ENCODE results near the gene LIPF.
"Not testable (repeated sequence)": the region's sequence is repeated elsewhere in the genome, so short reads cannot be mapped to it uniquely, and the experiment has no call there.

Gene LIPF, protein sequence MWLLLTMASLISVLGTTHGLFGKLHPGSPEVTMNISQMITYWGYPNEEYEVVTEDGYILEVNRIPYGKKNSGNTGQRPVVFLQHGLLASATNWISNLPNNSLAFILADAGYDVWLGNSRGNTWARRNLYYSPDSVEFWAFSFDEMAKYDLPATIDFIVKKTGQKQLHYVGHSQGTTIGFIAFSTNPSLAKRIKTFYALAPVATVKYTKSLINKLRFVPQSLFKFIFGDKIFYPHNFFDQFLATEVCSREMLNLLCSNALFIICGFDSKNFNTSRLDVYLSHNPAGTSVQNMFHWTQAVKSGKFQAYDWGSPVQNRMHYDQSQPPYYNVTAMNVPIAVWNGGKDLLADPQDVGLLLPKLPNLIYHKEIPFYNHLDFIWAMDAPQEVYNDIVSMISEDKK

DNA sequence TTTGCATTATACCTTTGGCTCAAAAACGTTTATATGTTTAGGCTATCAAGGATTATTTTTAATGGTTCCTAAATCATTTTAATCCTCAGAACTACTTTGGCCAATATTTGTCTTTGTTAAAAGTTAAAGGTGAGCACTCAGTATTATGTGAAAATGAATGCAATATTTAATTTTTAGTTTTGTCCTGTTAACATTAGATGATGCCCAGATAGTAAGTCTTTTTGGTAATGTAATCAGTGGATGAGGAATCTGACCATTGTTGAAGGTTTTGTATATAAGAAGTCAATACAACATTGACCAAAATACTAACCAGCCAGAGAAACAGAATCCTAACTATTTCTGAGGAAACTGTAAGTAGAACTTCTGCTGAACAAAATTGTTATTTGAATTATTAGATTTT is at the start of gene LIPF:
TSS of gene LIPF (plus strand) at position 301 of the 400 bp plus-strand sequence. CDS start 2,856 bp downstream, outside the sequence.
- DNase-seq, result no peak

DNA sequence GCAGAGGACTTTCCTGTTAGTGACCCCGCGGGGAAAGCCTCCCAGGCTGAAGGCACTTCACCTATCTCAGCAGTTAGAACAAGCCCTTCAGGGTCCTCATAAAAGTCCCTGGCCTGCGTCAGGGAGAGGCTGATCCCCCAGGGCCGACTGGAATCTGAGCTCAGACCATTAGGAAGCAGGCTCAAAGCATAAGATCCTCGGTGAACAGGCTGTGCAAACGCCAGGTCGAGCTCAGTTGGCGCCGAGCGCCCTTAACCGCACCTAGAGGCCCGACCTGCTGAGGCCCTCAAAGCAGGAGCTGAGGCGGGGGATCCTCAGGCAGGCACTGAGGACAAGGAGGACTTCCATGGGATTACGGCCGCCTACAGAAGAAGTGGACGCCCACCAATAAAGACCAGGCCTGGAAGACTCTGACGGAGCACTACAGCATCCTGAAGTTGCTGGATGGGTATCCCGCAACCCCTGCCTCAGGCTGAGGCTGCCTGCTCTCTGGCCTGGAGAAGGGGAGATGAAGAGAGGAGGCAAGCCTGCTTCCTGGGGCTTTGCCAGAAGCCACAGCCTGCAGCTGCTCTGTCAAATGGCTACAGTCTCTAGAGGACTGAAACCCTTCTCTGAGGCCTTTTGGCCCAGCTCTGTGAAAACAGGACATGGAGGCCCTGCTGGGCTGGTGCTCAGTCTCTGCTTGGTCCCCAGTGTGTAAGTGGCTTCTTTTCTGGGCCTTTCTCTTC is 47.8 kb upstream of the LIPF start:
- DNase-seq, result no peak

DNA sequence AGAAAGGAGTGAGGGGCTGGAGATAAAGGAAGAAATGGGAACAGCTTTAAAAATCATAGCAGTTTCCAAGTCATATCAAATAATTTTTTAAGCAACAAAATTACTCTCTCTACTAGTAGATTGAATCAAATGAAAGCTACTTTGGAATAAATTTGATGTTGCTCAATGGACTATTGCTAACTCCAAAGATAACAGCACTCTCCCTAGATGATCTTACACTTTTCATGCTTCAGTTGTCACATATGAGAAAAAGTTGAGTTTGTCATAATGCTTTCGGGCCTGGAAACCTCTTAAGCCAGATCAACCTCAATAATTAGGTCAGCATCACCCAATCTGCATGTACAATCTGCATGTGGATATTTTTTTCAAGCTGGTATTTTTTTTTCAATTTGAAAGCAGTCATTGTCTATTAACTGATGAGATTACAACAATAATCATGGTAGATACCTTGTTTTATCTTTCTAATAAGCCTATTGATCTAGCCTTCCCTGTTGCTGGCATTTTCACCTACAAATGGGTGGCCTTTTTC is 46.4 kb upstream of the LIPF start:
- DNase-seq, result no peak

DNA sequence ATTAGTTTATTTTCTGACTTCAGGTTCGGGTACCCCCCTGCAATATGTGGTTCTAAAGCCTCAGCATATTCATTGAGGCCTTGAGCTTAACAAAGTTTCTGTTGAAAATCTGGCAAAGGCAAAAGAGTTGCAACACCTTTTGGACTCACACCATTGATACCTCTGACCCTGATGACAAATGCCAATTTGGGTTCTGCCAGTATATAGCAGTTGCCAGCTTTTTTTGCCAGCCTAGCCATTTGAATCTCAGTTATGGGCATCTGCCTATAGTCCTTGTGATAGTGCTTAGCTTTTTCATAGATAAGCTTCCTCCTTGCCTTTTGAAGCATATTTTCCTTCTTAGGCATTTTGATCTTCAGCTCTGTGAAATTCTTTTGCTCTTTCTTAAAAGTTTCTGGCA is 45.7 kb upstream of the LIPF start:
- DNase-seq, result no peak

DNA sequence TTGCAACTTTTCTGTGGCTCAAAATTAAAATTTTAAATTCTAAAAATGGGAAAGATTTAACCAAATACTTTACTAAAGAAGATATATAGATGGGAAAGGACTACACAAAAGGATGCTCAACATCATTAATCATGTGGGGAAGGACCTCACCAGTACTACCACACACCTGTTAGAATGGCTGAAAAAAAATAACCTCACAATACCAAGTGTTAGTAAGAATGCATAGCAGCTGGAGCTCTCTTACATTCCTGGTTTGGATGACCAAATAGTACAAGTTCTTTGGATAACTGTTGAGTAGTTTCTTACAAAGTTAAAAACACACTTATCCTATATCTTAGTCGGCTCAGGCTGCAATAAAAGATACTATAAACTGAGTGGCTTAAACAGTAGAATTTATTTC is 43.8 kb upstream of the LIPF start:
- DNase-seq, result no peak

DNA sequence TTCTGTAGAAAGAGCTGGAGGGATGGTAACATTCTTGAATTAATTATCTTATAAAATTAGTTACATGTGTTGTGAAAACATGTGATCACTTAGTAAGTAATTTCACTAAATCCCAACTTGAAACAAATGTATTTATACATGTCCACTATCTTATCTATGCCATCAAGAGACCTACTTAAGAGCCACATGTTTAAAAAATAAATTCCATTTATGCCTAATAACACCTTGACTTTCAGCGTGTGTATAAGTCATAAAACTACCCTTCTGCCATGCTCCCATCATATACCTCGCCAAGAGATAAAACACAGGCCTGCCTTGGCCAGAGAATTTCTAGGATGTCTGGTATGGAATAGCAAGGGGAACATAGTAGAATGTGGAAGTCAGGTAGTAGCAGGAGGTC is 40.4 kb upstream of the LIPF start:
- no peak for DNase-seq

DNA sequence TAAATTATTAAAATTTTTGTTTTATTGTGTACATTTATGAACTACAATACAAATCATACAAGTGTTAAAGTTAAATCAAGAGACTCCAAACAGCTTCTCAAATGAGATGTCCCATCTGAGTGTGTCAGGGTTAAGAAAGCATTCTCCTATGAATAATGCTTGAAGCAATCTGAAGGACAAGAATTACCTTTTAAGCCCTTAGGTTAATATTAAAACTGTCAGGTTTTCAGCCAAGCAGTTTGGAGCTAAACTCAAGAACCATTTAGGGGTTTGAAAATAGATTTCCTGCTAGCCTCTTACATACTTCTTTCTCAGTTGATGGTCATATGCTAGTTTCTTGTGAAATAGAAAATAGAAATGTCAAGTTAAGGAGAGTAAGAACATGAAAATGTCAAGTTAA is 39.4 kb upstream of the LIPF start:
- DNase-seq, result no peak

DNA sequence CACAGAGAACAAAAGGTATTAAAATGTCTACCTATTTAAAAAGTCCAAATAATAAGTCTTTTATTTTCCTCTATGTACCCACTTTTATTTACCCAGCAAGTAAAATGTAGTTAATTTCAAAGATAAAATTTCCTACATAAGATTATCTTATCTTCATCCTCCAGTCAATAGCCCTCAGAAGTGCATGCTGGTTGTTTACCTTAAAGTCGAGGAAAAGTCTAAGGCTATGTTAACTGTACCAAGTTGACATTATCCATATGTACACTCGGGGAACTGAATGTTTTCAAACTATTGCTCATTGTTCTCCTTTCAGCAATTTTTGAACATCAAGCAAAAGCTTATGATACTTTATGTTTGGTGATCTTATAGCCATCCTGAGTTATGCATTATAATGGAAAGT is 24.1 kb upstream of the LIPF start:
- DNase-seq, result no peak

DNA sequence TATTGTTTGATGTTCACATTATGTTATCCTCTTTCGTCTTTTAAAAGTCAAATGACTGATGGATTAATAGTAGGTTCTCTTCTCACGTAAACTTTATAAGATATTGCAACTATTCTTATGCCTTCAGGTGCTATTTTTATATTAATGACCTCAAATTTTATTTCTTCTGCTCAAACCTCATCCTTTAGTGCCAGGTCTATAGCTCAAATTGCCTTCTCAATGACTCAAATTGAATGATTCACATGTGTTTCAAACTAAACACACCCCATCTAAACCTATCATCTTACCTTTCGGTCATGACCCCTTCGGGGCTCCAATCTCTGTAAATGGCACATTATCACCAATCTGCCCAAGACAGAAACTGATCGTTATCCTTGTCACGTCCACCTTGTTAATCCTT is 22.0 kb upstream of the LIPF start:
- DNase-seq, result no peak

DNA sequence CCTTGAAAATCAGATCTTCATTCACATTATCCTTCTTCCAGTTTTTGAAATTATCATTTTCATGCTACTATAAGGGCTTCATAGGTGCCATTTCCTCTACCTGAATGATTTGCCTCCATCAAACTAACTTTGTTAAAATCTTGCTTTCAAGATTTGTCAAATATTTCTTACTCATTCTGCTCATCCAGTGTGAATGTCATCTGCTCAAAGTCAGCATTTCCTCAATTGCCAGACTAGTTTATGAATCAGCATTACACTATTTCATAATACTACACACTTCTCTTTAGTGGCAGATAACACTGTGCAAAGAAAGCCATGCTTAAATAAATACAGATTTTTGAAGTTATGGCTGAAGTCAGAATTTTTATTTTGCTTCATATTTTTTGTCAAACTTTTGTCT is 21.3 kb upstream of the LIPF start:
- DNase-seq, result no peak

DNA sequence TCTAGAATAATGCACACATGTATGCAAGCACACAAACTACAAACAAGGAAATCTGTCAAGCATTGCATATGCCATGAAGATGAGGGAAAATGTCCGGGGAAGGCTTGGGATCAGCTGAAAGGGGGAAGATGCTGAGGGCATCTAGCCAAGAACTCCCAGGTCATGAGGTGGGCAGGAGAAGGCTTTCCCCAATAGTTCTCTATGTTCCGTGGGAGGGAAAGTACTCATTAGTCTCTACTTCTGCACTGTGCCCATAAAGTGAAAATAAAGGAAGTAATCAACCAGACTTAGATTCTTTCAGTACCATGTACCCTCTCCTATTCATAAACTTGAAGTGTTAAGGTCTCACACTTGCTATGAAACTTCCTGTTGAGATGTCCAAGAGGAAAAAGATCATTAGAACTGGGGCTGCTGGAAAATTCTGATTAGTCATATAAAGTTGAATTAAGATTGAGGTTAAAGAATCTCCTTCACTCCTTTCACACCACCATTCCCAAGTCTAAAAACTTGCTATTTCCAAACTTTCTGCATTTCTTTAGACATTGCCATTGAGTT is 17.1 kb upstream of the LIPF start:
- no peak for DNase-seq

DNA sequence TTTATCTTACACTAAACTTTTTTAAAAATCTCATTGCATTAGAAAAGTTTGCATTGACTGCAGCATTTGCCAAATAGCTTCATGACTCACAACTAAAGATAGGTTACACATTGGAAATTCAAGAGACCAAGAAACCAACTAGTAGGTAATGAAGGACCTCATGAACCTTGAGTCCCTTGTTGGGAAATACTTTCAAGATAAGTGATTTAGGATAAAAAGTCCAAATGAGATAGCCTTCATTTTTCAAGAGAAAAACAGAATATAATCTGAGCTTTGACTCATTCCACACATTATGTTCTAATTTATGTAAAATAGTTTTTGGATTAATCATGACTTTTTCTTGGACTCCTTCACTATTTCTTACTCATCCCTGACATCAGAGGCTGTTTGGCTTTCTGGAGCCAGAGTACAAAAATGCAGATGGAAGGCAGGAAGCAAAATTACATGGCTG is 13.1 kb upstream of the LIPF start:
- DNase-seq, result no peak

DNA sequence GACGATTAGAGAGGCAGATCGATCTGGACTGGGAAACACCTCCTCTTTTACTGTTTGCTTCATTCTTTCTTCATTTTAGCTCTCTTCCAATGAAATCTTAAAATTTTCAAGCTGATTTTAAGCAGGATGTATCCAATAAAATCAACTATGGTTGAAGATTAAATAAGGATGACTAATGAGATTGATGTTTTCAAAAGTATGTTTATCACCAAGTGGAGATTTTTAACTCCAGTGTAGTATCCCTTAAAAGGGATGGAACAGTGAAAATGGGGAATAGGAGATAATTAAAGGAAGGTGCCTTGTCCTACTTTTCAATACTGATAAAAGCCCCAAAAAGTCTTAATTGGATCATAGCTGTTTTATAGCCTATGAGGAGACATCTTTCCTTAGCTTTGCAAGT is 11.6 kb upstream of the LIPF start:
- DNase-seq, result no peak

DNA sequence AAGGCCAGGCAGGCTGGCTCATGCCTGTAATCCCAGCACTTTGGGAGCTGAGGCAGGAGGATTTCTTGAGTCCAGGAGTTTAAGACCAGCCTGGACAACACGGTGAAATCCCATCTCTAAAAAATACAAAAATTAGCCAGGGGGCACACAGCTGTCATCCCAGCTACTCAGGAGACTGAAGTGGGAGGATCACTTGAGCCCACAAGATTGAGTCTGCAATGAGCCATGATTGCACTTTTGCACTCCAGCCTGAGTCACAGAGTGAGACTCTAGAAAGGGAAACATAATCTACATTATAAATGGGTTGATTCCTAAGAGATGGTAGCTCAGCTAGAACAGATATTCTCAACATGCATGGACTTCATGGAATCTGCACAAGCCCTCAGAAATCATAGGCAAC is 6.3 kb upstream of the LIPF start:
- peak in 1 of 2 experiments; percentile 24 for DNase-seq

DNA sequence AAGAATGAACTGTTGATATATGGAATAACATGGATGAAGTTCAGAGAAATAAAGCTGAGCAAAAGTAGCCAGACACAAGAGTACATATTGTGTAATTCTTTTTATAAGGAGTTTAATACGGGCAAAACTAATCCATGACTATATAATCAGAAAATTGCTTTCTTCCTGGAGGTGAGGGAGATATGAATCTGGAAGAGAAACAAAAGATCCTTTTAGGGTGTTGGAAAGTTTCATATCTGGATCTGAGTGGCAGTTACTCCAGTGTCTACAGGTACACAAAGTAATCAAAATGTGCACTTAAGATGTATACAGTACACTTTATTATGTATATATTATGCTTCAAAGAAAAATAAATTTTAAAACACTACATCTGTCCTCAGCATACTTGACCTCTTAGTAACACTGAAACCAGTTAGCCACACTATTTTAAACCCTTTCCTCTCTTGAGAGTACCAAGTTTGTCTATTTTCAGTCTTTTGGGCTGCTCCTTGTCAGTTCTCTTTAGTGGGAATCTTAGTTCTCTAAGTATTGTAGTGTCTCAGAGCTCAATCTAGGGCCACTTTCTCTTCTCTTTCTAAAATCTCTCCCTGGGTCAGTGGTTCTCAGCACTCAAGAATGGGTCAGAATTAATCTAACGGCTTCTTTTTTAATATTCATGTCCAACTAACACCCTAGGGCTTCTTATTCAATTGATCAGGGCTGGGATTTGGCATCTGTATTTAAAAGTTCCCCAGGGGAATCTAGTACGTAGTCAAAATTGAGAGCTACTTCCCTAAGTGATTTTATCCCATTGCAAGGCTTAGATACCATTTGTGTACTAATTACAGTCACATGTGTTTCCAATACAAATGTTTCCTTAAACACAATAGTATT is 4.3 kb upstream of the LIPF start:
- no peak for DNase-seq

DNA sequence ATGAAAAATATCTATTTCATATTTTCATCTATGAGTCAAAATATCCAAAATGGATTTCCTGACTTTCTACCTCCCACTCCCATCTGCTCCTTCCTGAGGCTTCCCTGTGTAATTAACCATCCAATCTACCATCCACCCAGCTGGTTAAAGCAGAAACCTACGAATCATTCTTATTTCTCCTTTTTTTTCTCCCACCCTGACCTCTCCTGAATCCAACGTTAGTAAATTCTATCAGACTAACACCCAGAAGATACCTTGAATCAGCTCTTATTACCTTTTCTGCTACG is 3.7 kb upstream of the LIPF start:
- DNase-seq, result no peak

DNA sequence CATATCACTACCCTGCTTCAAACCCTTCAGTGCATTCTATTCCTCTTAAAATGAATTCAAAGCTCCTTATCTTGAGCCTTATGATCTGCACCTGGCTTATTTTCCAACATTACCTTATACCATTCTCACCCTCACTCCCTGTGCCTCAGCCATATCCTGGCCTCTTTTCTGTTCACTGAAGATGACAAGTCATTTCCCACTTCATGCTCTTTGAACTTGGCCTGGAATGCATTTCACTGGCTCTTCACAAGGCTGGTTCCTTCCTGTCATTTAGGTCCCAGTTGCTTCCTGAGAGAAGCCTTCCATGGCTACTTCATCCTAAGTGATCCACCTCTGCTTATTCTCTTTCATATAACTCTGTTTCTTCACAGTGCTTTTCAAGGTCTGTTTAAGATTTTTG is 3.2 kb upstream of the LIPF start:
- DNase-seq, result no peak

DNA sequence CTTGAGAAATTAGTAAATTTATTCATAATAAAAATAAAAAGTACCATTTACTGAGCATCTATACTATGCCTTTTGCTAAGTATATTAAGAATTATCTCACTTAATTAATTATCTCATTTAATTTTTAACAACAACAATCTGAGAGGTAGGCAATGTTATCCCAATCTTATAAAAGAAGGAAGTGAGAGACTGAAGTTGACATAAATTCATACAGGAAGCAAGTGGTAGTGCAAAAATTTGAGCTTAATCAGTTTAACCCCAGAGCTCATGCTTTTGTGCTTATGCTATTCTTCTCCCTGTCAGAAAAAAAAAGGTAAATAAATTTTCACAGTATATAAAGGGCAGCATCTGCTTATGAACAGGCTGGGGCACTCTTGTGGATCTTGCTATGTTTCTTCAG is 2.7 kb upstream of the LIPF start:
- no peak for DNase-seq

DNA sequence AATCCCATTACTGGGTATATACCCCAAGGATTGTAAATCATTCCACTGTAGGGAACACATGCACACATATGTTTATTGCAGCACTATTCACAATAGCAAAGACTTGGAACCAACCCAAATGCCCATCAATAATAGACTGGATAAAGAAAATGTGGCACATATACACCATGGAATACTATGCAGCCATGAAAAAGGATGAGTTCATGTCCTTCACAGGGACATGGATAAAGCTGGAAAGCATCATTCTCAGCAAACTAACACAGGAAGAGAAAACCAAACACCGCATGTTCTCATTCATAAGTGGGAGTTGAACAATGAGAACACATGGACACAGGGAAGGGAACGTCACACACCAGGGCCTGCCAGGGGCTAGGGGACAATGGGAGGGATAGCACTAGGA is 1.1 kb upstream of the LIPF start:
- not testable (repeated sequence) for DNase-seq

DNA sequence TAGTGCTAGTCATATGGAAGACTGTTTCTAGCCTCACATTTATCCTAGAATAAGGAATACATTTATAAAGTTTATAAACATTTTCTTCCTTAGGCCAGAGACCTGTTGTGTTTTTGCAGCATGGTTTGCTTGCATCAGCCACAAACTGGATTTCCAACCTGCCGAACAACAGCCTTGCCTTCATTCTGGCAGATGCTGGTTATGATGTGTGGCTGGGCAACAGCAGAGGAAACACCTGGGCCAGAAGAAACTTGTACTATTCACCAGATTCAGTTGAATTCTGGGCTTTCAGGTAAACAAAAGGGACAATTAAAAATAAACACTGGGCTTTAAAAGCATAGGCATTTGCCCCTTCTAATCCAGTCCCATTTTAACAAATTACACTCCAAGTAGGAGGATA is 4.2 kb downstream of the LIPF start:
- DNase-seq, result no peak

DNA sequence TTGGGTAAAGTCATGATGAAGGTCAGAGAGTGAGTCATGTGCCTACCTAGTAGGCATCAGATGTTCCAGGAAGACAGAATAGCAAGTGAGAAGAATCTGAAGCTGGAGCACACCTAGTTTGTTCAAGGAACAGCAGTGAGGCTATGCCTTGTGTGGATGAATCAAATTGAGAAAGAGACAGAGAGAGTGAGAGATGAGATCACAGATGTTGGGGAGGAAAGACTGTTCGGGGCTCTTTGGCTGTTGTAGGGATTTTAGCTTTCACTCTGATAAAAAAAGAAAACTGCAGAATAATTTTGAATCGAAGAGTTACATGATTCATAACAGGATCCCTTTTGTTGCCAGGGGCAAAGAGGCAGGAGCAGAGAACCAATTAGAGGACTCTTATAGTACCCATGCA is 6.3 kb downstream of the LIPF start:
- no peak for DNase-seq

DNA sequence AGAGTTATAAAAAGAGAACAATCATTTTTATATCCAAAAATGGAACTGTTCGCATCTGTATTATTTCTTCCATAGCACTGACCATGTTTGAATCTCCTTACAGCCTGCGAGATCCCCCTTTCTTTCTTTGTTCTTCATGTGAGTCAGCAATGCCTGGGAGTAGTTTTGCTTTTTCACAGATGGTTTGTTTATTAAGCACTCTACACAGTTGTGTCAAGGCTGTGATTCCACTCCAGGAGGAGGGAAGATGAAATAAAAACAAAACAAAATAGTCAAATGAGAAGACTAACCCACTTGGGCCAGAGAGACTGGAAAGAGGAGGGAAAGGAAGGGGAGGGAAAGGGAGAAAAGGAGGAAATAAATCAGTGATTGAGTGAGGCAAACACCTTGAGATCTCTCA is 7.8 kb downstream of the LIPF start:
- no peak for DNase-seq
